SU-DHL-6 (cell line): ENCODE results near the gene NAA80.

ENCODE experiments used
- EZH2phosphoT487 ChIP-seq: fragments of 200-600 bp; sonication (generic), shearing (Covaris generic); conservative IDR thresholded peaks from 2 replicates; pipeline ENCODE4 v1.6.1; 2018; ENCODE audit warnings: mild to moderate bottlenecking, antibody characterized with exemption, low read length, moderate library complexity, mixed read lengths
- TF ChIP-seq, protein P1 (sequence below): fragments of 200-600 bp; sonication (generic); IDR thresholded peaks from one replicate; pipeline ENCODE4 v1.5.1; 2017; ENCODE audit warnings: antibody characterized with exemption, mild to moderate bottlenecking, low read length, moderate library complexity; ENCODE audit not compliant: insufficient read depth, poor library complexity, severe bottlenecking

DNA sequence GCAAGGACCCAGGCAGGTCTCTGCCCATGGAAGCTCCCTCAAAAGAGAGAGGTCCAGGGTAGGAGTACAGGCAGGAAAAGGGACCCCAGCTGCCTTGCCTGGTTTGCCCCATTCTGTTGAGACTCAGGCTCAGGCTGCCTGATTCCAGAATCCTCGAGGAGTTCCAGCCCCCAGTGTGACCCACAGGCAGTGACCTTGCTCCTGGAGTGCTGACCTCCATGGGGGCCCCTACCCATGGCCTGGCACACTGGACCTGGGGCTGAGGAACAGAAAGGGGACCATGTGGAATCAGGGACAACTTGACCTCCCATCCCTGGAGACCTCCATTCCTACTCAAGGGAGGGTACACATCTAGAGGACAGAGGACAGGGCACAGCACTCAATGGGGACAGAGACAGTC, 33.6 kb downstream of the NAA80 start:
- no peak for TF ChIP-seq EZH2phosphoT487
- TF ChIP-seq, protein P1, sequence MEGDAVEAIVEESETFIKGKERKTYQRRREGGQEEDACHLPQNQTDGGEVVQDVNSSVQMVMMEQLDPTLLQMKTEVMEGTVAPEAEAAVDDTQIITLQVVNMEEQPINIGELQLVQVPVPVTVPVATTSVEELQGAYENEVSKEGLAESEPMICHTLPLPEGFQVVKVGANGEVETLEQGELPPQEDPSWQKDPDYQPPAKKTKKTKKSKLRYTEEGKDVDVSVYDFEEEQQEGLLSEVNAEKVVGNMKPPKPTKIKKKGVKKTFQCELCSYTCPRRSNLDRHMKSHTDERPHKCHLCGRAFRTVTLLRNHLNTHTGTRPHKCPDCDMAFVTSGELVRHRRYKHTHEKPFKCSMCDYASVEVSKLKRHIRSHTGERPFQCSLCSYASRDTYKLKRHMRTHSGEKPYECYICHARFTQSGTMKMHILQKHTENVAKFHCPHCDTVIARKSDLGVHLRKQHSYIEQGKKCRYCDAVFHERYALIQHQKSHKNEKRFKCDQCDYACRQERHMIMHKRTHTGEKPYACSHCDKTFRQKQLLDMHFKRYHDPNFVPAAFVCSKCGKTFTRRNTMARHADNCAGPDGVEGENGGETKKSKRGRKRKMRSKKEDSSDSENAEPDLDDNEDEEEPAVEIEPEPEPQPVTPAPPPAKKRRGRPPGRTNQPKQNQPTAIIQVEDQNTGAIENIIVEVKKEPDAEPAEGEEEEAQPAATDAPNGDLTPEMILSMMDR = no peak
